PC-3 (cell line): Measurements from ENCODE around the gene SCAPER. TPM values are rescaled to one million over a fixed set of nuclear protein-coding genes. Genes with fewer than 3 reads are reported as not detected.

Experiments used
- ATAC-seq: fragments of 200-7000 bp; cut with Tn5 transposase; 2 replicates; pipeline ENCODE4 v1.9.1; 2020; ENCODE audit warnings: mild to moderate bottlenecking, moderate library complexity
- BruUV-seq: library from RNA; stranded (reverse); fragments of 400-500 nt; replicated peaks from 2 replicates; lab custom pipeline; 2021; lab: Mats Ljungman, UMichigan
- CTCF ChIA-PET: fragments of 300-600 bp; sonication (Branson Sonifier 250); formaldehyde crosslinking; loops from one replicate; lab custom pipeline; 2022; ENCODE audit warnings: antibody characterized with exemption; lab: Charles Lee
- POLR2A ChIA-PET: fragments of 300-600 bp; sonication (Branson Sonifier 250); formaldehyde crosslinking; loops from one replicate; lab custom pipeline; 2022; ENCODE audit warnings: antibody characterized with exemption; ENCODE audit not compliant: unreplicated experiment; lab: Charles Lee
- DNase-seq: peaks from one replicate; pipeline ENCODE4 v3.0.0-alpha.2; 2015
- H2AFZ ChIP-seq: fragments of 300-600 bp; sonication (generic); 2 replicates; pipeline ENCODE4 v1.6.0; 2016; ENCODE audit warnings: antibody characterized with exemption, low read length
- H3F3A ChIP-seq: fragments of 300-600 bp; sonication (generic); one replicate; pipeline ENCODE4 v1.6.0; 2017; ENCODE audit warnings: antibody characterized with exemption, low read length, control low read depth, mild to moderate bottlenecking; ENCODE audit not compliant: unreplicated experiment
- H3K27ac ChIP-seq: fragments of 300-600 bp; sonication (generic); 2 replicates; pipeline ENCODE4 v1.5.1; 2016; ENCODE audit warnings: mild to moderate bottlenecking, low read length
- H3K27me3 ChIP-seq: fragments of 300-600 bp; sonication (generic); 2 replicates; pipeline ENCODE4 v1.6.1; 2016; ENCODE audit warnings: low read length, mixed read lengths
- H3K36me3 ChIP-seq: fragments of 300-600 bp; sonication (generic); 2 replicates; pipeline ENCODE4 v1.6.1; 2016; ENCODE audit warnings: low read depth, mixed run types, low read length, mixed read lengths
- H3K4me1 ChIP-seq: fragments of 300-600 bp; sonication (generic); 2 replicates; pipeline ENCODE4 v1.5.1; 2016; ENCODE audit warnings: low read length; ENCODE audit not compliant: insufficient read depth
- H3K4me2 ChIP-seq: fragments of 300-600 bp; sonication (generic); 2 replicates; pipeline ENCODE4 v1.6.0; 2016; ENCODE audit warnings: low read length
- H3K4me3 ChIP-seq: fragments of 300-600 bp; sonication (generic); 2 replicates; pipeline ENCODE4 v1.5.1; 2016; ENCODE audit warnings: mild to moderate bottlenecking, low read length, mixed read lengths
- H3K79me2 ChIP-seq: fragments of 300-600 bp; sonication (generic); 2 replicates; pipeline ENCODE4 v1.6.1; 2017; ENCODE audit warnings: low read length, mixed read lengths
- H3K9ac ChIP-seq: fragments of 300-600 bp; sonication (generic); 2 replicates; pipeline ENCODE4 v1.6.0; 2016; ENCODE audit warnings: mild to moderate bottlenecking, low read length
- H3K9me2 ChIP-seq: fragments of 300-600 bp; sonication (generic); replicated peaks from 2 replicates; pipeline ENCODE4 v1.6.1; 2016; ENCODE audit warnings: mixed run types, low read length, mixed read lengths
- H3K9me3 ChIP-seq: fragments of 300-600 bp; sonication (generic); 2 replicates; pipeline ENCODE4 v1.6.1; 2016; ENCODE audit warnings: low read length, mixed read lengths
- H4K20me1 ChIP-seq: fragments of 300-600 bp; sonication (generic); 2 replicates; pipeline ENCODE4 v1.6.1; 2016; ENCODE audit warnings: low read length, mixed read lengths
- CTCF ChIP-seq: fragments of 300-600 bp; sonication (generic); conservative IDR thresholded peaks from 2 replicates; pipeline ENCODE4 v1.5.1; 2017; ENCODE audit warnings: antibody characterized with exemption, low read depth, mild to moderate bottlenecking, low read length
- EZH2 ChIP-seq: fragments of 300-600 bp; sonication (generic); IDR thresholded peaks from one replicate; pipeline ENCODE4 v1.6.1; 2017; ENCODE audit warnings: antibody characterized with exemption, mild to moderate bottlenecking, low read length; ENCODE audit not compliant: unreplicated experiment
- EZH2phosphoT487 ChIP-seq: fragments of 300-600 bp; sonication (generic); IDR thresholded peaks from 2 replicates; pipeline ENCODE4 v1.6.1; 2018; ENCODE audit warnings: mild to moderate bottlenecking, antibody characterized with exemption, low read length, borderline replicate concordance
- intact Hi-C: fragments of 100-400 bp; cut with micrococcal nuclease; formaldehyde crosslinking; loops from 2 replicates; pipeline ENCODE4 v1.9.0; 2023
- total RNA-seq: library from RNA; depleted of rRNA; stranded (reverse); fragments of >200 nt; gene quantifications from 2 replicates; pipeline ENCODE4 v1.2.3, GENCODE V29; 2014

SCAPER gene
- total RNA-seq, 1 experiment from 2014 or later, result 6.0 TPM

GRCh38 chr15:76501726-76502125 lies 403.4 kb downstream of the SCAPER start:
- no peaks in the 10 kb centered on the region for H3K27me3 ChIP-seq
- no peaks in the 10 kb centered on the region for H3K36me3 ChIP-seq
- intact Hi-C loops, result no loop called here
- no peak overlapping the region for H3K4me2 ChIP-seq
- no peak overlapping the region for H3K9ac ChIP-seq
- POLR2A ChIA-PET, result no interaction called here
- H3F3A ChIP-seq, result no peaks in the 10 kb centered on the region
- ATAC-seq, result no peak
- H2AFZ ChIP-seq, result no peak overlapping the region
- no peaks in the 10 kb centered on the region for H4K20me1 ChIP-seq
- CTCF ChIA-PET, result no interaction called here
- no TSS peak for BruUV-seq
- TF ChIP-seq CTCF (no peak), EZH2 (no peak), EZH2phosphoT487 (no peak)
- H3K4me3 ChIP-seq, result no peak overlapping the region
- no peaks in the 10 kb centered on the region for H3K9me2 ChIP-seq
- H3K79me2 ChIP-seq, result no peaks in the 10 kb centered on the region
- no peak for DNase-seq
- H3K4me1 ChIP-seq, result no peaks in the 10 kb centered on the region
- no peak overlapping the region for H3K27ac ChIP-seq
- H3K9me3 ChIP-seq, result no peaks in the 10 kb centered on the region

DNA sequence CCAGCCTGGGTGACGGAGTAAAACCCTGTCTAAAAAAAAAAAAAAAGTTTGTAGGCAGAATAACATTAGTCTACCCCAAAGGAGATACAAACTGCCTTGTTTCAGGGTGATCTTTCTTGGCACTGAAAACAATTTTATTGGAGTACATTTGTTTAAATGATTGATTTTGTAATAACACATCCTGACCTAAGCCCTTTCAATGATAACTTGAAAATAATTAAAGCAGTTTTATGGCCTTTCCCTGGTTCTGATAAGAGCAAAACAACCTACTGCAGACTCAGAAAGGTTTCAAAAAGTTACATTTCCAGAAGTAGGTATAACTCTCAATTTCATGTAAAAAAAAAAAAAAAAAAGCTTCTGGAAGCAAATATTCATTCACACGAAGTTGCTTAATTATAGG lies 404.1 kb downstream of the SCAPER start:
- no peaks in the 10 kb centered on the region for H3K9me2 ChIP-seq
- H3K36me3 ChIP-seq, result no peaks in the 10 kb centered on the region
- H3K27ac ChIP-seq, result no peak overlapping the region
- POLR2A ChIA-PET, result no interaction called here
- H3K4me2 ChIP-seq, result no peak overlapping the region
- ATAC-seq, result no peak
- no peaks in the 10 kb centered on the region for H3K9me3 ChIP-seq
- CTCF ChIA-PET, result no interaction called here
- H3K79me2 ChIP-seq, result no peaks in the 10 kb centered on the region
- no peak for DNase-seq
- H4K20me1 ChIP-seq, result no peaks in the 10 kb centered on the region
- H3K27me3 ChIP-seq, result no peaks in the 10 kb centered on the region
- no TSS peak for BruUV-seq
- H3K9ac ChIP-seq, result no peak overlapping the region
- no peak for TF ChIP-seq CTCF
- no peak for TF ChIP-seq EZH2
- H3K4me1 ChIP-seq, result no peaks in the 10 kb centered on the region
- intact Hi-C loops, result no loop called here
- H3F3A ChIP-seq, result no peaks in the 10 kb centered on the region
- H2AFZ ChIP-seq, result no peak overlapping the region
- no peak overlapping the region for H3K4me3 ChIP-seq

GRCh38 chr15:76495487-76495886 lies 409.7 kb downstream of the SCAPER start:
- Histone ChIP-seq H3K79me2 (no peaks in the 10 kb centered on the region), H3K36me3 (no peaks in the 10 kb centered on the region), H3K4me3 (no peak overlapping the region), H3K27ac (no peak overlapping the region), H3K4me2 (no peak overlapping the region), H3K9me2 (no peaks in the 10 kb centered on the region), H4K20me1 (no peaks in the 10 kb centered on the region), H3K9me3 (no peaks in the 10 kb centered on the region), H3K4me1 (no peaks in the 10 kb centered on the region), H3K27me3 (no peaks in the 10 kb centered on the region), H2AFZ (no peak overlapping the region), H3K9ac (no peak overlapping the region), H3F3A (no peaks in the 10 kb centered on the region)
- ATAC-seq (no peak), DNase-seq (no peak)
- no TSS peak for BruUV-seq
- no peak for TF ChIP-seq CTCF
- TF ChIP-seq EZH2, result no peak
- CTCF ChIA-PET, result no interaction called here
- POLR2A ChIA-PET, result no interaction called here
- intact Hi-C loops, result no loop called here
